Activated CD4-positive, alpha-beta T cell treated with anti-CD3 and anti-CD28 coated beads for 48 hours (primary cell): ENCODE data around the gene CPNE4.

Experiments used
- DNase-seq: peaks from one replicate; pipeline ENCODE4 v3.0.0-alpha.2; 2020

The CPNE4 gene

DNA sequence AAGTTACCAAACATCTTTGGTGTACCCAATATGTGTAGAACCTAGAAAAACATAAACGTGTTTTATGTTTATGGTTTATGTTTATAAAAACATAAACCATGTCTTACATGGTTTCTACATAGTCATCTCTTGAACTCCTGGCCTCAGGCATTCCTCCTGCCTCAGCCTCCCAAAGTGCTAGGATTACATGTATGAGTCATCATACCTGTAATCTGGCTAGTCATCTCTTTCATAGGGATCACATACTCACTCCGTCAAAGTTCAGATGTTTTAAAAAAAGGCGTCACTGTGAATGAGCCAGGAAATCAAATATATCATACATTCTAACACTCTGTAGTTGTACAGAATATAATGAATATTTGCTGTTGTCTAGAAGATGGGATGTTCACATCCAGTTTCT, 178.6 kb downstream of the CPNE4 start:
- DNase-seq: no peak

DNA sequence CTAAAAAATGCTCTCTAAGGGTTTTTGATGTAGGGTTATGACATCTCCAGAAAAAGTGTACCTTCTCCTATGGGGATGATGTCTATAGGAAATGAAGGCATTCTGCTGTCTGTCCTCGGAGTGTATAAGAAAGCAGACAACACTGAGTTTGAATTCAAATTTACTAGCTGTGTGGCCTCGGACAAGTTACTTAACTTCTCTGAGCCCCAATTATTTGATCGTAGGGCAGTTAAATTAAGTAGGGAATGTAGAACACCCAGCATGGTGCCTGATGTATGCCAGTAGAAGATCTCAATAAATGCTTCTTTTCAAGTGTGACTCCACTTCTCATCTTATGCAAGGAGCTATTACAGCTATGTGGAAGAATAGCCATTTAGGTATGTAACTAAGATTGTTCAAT, 184.6 kb downstream of the CPNE4 start:
- DNase-seq: no peak

DNA sequence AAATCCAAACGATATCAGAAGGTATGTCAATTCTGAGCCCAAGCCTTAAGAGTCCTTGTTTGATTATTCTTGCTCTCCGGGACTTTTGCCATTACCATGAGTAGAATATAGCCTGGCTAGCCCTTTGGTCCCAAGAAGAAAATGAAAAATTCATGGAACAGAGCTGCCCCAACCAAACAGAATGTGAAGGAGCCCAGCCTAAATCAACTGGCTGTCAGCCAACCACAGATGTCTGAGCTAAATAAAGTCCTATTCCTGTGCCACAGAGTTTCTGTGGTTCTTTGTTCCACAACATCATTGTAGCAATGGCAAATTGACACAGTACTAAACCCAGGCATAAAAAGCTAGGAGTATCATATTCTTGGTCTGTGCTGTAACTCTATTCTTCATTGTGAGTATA, 185.2 kb downstream of the CPNE4 start:
- no peak for DNase-seq

DNA sequence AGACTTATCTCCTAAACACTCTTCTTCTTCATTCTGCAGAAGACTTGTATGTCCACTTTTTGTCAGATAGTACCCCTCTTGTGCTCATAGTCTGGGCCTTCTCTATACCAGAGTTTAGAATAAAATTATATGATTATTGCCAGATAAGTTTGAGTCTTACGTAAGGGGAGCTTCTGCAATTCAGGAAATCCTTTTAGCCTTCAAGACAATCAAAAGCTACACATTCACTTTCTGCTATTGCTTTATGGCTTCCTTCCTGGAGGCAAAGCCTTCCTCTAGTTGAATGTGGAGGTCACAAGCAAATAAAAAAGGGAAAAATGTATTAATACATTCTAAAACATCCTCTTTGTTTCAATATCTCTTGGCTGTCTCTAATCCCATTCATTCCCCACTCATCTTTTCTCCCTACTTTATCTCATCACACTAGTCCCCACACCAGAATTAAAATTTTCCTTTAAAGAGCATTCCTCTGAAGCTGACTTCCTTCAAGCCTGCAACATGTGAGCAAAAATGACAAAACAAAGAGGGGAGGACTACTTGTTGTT, 186.8 kb downstream of the CPNE4 start:
- no peak for DNase-seq

DNA sequence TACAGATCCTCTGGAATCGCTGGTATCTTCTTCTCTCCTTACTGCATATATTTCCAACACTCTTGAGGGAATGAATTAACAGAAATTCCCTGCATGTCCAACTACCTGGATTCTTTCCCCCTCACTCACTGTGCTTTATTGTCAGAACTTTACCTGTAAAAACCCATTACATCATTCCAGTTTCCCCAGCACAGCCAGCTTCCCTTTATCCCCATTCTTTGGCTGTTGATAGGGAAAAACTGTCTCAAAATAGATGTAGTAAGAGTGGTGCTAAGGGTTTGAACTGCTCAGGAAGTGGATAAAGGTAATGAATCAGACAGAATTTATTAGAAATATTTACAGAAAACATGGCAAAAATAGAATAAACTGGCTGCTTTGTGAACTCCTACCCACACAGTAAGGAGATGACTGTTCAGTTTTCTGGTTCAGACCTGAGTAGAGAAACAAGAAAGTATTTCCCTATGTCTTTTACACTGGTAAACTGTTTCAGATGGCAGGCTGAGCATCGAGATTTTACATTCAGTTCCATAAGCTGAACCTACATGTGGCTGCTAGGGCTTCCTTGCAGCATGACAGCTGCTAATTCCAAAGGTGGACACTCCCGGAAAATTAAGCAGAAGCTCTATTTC, 188.4 kb downstream of the CPNE4 start:
- no peak for DNase-seq

DNA sequence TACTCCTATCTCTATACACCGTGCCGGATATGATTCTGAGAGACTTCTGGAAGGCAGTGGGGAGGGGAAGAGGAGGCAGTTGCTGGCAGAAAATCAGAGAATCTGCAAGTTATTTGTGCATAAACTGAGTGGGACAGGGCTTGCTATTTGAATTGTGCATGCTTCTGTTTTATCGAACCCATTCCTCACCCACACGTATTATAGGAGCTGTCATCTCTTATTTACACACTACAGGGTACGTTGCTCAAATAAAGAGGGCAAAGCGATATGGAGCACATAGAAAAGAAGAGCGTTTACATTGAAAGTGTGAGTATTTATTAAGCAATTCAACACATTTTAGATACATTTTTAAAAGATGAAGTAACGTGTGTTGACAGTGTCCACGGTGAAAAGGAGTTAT, 191.6 kb downstream of the CPNE4 start:
- DNase-seq: no peak

DNA sequence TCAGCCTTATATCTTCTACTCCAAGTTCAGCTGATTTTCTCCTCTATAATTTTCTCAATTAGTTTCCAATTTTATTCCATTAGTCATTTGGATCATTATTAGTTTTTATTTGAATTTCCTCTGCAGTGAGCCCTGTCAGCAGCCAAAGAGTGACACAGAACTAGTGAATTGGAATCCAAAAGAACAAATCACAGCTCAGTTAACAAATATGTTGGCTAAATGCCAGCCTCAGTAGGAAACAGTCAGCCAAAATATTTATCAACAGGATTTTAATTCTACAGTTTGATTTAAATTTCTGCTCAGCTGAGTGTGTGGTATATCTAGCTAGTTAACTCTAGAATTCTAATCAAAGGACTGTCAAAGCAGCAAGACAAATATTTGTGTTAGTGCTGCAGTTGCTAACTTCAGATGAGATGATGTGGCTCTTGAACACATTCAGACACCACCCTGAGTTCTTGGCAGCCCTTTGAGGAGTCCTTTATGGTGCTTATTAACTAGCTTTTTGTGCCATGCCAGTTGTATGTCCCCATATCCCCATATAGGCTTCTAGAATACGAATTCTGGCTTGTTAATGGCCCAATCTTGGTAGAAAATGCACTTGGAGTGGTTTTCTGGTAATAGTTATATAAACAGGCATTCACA, 194.5 kb downstream of the CPNE4 start:
- DNase-seq: no peak

DNA sequence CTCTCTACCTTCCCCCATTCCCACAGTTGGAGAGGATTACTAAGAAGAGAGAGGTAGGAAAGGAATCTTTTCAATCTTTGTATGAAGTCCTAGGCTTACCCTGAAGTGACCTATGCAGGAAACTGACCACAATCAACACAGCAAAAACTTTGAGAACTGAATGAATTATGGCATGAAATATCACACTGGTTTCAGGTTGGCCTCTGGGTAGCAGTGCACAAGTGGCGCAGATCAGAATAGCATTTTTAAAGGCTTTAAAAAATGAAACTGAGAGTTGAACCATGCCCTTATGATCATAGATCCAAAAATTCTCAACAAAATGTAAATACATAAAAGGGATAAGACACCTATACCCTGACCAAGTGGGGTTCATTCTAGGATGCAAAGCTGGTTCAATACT, 198.9 kb downstream of the CPNE4 start:
- DNase-seq: no peak

DNA sequence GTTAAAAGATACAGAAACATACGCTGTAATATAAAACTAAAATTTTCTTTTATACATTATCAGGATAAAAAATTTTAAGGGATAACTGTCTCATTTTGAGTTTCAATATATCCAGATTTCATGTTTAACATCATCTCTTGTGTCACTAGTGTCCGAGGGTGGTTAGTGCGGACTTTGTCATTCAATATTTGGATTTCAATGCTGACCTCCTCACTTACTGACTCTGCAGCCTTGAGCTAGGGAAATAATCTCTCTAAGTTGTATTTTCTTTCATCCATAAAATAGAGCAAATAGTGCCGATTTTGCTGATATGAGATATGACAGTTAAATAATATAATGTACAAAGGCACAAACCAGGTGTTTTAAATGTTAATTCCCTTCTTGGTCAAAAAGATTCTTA, 203.2 kb downstream of the CPNE4 start:
- DNase-seq: no peak

DNA sequence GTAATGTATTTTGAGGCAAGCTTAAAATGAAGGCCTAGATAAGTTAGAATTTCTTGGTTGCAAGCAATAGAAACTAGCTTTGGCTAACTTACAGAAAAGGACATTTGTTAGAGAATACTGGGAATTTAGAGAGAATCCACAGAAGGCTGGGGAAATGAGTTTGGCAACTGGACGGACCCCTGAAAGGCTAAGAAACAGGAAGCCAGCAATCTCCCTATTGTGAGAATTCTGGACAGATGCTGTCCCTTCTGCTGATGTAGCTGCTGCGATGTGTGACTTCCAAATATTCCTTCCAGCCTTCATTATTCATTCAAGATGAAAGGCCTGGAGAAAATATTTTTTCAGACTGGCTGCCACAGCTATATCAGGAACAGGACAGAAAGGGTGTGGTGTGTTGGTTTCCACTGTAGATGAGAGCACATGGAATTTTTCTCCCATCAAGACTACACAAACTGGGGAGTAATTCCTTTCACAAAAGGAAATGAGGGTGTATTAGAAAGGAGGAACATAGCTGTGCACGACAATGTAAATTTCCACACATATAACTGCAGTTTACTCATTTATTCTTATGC, 213.5 kb downstream of the CPNE4 start:
- DNase-seq: no peak

DNA sequence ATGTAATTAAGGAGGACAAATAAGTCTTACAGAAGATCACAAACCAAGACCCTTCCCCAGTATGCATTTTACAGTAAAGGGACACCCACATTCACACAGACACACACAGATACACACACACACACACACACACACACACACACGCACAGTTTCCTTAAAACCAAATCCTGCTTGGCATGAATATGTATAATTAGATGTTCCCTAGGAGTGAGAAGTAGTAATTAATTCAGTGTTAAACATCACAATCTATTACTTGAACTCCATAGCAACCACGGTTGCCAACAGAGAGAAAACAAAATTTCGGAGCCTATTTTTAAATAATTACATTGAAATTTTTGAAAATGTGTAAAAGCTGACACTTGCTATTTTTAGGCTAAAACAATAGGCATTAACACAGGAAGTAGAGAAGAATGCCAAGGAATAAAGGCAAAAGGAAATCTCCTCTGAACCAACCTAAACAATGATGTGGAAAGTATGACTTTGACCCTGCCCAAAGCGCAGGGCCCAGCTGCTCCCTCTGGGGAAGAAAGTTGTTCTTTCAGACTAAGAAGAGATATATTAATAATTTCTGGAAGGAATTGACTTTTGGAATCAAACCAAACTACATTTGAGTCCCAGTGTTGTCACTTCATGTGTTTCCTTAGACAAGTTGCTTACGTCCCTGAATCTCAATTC, 215.3 kb downstream of the CPNE4 start:
- DNase-seq: no peak

DNA sequence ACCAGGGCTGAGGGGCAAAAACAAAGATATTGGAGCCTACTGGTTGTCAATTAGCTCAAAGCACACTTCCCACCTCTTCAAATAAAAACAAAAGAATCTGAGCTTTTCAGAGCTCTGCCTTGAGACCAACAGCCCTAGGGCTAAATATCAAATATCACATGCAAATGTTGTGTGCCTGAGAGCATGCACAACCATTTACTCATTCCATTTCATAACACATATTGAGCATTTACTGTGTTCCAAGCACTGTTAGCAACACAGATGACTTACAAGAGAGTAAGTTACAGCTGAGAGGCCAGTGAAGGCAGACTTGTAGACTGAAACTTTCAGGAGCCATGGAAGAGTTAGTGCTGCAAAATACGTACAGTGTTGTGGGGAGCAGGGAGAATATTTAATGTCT, 222.4 kb downstream of the CPNE4 start:
- no peak for DNase-seq

DNA sequence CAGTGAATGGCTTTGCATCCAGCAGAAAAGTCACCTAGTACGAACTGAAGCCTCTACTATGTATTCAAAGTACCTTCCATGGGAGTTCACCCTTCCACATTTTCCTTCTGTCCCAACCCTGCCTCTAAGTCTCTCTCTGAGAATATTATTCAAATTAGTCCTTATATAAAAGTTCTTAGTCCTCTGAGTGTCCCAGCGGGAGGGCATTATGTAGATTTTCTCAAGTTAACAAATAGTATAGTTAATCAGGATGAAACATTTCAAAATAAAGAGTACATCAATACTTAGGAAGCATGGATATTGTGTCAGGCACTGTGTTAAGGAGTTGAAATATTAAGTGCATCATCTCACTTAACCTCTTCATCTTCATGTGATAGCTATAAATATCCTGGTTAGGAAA, 223.3 kb downstream of the CPNE4 start:
- DNase-seq: no peak

DNA sequence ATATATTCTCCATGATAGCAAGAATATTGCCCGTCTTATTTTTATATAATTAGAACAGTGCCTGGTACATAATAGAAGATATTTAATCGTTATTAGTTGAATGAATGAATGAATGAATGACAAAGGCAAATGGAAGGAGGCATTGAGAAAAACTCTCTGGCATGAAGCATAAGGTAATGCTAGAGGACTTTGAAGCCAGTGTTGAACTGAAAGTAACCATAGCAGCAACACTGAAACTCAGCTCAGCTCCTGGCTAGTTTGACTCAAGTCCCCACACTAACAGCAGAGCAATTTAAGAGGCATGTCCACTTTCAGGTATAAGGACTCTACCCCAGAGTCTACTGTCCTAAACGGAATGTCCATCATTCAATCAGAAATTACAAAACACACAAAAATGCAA, 227.0 kb downstream of the CPNE4 start:
- no peak for DNase-seq

DNA sequence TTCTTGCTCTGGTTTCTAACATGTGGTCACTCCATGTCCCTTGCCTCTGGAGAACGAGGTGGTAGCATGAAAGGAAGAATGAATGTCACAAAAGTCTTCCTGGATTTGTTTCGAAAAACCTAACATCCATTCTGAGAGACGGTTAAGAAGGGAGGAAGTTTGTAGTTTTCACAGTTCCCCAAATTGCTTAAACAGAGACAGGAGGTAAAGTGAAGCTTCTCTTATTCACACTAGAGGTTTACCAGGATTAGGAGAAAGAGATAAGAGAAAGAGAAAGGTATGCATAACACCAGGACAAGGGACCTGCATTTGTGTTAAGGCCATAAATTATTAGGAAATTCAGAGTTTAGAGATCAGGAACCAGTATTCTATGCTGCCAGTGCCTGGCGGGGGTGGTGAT, 228.1 kb downstream of the CPNE4 start:
- no peak for DNase-seq

DNA sequence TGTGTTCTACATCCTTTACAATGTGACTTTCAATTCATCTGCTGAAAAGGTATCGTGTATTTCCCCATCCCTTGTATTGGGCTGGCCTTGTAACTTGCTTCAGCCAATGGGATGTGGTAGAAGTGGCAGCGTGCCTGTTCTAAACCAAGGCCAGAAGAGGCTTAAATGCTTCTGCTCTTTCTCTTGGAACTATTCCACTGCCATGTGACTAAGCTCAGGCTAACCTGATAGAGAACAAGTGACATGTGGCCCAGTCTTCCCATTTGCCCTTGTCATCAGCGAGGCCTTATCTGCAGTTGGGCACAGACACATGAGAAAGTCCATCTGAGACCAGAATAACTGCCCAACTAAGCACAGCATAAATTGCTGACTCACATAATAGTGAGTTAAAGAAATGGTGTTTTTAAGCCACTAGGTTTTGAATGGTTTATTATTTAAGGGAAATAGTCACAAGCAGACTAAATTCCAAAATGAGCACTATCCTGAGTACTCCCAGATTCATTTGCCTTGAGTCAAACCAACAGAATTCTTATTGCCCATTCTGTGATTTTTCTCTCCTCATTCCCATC, 230.2 kb downstream of the CPNE4 start:
- DNase-seq: no peak

DNA sequence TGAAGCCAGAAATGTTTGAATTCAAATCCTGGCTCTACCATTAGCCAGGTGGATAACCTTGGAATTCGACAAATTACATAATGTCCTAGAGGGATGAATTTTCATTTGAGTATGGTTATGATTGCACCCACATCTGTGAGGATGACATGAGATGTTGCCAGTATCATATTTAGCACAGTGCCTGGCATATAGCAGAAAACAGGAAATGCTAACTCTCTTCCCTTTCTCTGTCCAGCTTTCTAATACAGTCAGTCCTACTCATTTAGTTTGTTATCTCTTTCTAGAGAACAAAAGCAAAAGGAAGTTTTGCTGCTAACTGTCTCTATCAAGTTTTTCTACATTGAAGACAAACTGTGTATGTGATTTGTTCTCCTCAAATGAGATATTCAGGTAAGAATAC, 231.7 kb downstream of the CPNE4 start:
- no peak for DNase-seq

DNA sequence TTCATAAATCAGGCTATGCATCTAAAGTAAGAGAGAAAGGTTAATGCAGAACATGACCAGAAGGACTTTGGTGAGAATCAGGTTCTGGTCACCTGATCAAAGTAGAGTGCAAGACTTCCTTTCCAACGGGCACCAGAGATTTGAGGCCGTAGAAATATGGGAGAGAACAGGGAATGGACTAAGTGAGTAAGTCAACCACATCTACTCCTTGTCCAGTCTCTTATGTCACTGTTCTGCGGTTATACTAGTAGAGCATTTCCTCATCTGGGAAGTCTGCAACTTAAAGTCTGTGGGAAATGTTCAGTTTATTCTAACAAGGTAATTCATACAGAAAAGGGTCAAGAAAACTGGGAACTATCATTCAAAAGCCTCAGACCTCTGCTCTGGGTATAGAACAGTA, 232.8 kb downstream of the CPNE4 start:
- DNase-seq: no peak

DNA sequence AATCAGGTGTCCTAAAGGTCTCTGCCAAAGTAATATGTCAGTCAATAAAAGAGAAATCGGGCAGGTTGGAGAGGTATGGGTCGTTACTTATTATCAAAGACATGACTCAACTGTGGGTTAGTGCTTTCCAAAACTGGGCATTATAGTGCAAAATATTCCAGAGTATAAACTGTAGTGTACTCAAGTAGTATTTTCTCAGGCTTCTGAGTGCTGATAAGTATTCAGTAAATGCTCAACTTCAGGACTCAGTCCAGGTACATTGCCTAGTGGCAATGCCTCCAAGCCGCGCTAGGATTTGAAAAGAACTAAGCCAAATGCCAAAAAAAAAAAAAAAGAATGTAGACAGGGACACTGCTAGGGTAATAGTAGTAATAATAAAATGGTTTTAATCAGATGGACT, 233.2 kb downstream of the CPNE4 start:
- DNase-seq: no peak

DNA sequence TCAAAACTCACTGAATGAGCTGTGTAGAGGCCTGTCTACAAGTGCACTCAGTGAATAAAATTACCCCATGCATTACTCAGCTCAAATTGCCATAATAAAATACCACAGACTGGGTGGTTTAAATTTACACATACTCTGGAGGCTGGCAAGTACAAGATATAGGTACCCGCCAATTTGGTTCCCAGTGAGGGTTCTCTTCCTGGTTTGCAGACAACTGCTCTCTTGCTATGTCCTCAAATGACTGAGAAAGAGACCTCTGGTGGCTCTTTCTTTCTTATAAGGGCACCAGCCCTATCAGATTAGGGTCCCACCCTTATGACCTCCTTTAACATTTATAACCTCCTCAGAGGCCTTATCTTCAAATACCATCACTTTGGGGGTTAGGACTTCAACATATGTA, 237.0 kb downstream of the CPNE4 start:
- DNase-seq: no peak

DNA sequence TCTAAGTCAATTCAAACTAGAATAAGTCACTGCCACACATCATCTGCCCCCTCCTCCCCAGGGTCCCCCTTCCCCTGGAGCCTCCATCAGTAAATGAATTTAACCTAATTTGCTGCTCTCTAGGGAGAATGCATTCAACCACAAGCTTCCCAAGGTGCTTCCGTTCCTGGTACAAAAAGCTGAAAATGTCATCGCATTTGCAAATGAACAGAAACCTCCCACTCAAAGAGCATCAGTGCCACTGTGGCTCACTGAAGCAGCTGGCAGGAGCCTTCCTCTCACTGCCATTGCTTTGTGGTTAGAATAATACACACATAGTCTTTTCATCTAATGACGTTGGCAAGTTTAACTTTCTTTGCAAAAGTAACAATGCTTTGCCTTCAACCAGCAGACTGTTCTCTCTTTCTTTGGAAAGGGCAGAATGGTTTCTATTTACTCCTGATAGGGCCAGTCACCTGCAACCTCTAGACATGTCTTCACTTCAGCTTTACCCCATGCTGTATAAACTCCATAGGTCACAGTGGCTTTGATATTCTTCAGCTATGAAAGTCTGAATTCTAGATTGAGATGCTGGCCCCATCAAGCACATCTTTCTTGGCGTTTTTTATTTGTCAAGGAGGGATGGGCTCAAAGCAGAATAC, 238.1 kb downstream of the CPNE4 start:
- peak; percentile 3 for DNase-seq

DNA sequence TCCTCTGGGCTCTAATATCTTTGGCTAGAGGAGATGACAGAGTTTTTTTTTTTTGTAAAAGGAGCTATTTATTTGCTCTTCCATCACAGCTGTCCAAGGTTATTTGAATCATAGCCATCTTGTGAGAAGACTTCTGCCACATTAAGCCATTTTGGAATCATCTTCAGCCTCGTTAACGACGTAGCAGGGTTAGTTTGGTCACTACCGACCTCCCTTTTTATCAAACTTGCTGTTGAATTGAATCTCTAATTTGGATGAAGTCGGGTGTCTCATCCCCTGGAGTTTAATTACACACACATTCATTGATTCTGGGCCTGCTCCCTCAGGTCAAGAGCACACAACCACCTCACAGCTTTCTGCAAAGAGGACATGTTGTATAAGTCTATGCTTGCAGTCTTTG, 238.7 kb downstream of the CPNE4 start:
- DNase-seq: no peak
